H1 (cell line): Measurements from ENCODE around the gene GRPR. TPM values are rescaled to one million over a fixed set of nuclear protein-coding genes. Genes with fewer than 3 reads are reported as not detected.

Source experiments
- CTCF ChIA-PET: fragments of 300-600 bp; sonication (Branson Sonifier 250); formaldehyde crosslinking; loops from one replicate; lab custom pipeline; 2021; ENCODE audit not compliant: partially characterized antibody; lab: Charles Lee
- POLR2A ChIA-PET: fragments of 300-600 bp; sonication (Branson Sonifier 250); formaldehyde crosslinking; loops from one replicate; lab custom pipeline; 2021; ENCODE audit warnings: inconsistent platforms; ENCODE audit not compliant: partially characterized antibody; lab: Charles Lee
- DNase-seq, 2 experiments: peaks; one replicate each; pipeline versions ENCODE4 v3.0.0 to v3.0.0-alpha.2; 2010 to 2022; ENCODE audit warnings: low spot score in 2 of 2, low read depth in 1 of 2, mixed read lengths in 1 of 2
- FAIRE-seq: peaks from 2 replicates; lab custom pipeline; 2011; peaks lifted over from hg19 to GRCh38; lab: Jason Lieb, UNC
- H2AFZ ChIP-seq: 2 replicates; pipeline ENCODE4 v1.8.1; 2012; ENCODE audit warnings: low read length, inconsistent platforms
- H2AK5ac ChIP-seq: 2 replicates; pipeline ENCODE4 v1.6.1; 2013; ENCODE audit warnings: low read depth, low read length
- H2BK120ac ChIP-seq: replicated peaks from 2 replicates; pipeline ENCODE3; 2013; ENCODE audit warnings: low read depth, low read length, inconsistent platforms
- H2BK12ac ChIP-seq: 2 replicates; pipeline ENCODE4 v1.6.1; 2013; ENCODE audit warnings: low read depth, low read length
- H2BK15ac ChIP-seq: 2 replicates; pipeline ENCODE4 v1.6.1; 2013; ENCODE audit warnings: low read length
- H2BK20ac ChIP-seq: 2 replicates; pipeline ENCODE4 v1.6.1; 2013; ENCODE audit warnings: low read length
- H2BK5ac ChIP-seq: 2 replicates; pipeline ENCODE4 v1.6.1; 2013; ENCODE audit warnings: low read depth, low read length
- H3K14ac ChIP-seq: 2 replicates; pipeline ENCODE4 v1.6.1; 2013; ENCODE audit warnings: inconsistent platforms; ENCODE audit not compliant: insufficient read length
- H3K18ac ChIP-seq: 2 replicates; pipeline ENCODE4 v1.6.1; 2013; ENCODE audit warnings: low read length; ENCODE audit errors: extremely low read depth
- H3K23ac ChIP-seq: 2 replicates; pipeline ENCODE4 v1.6.1; 2013; ENCODE audit warnings: inconsistent platforms; ENCODE audit not compliant: insufficient read length
- H3K23me2 ChIP-seq: 2 replicates; pipeline ENCODE4 v1.6.1; 2013; ENCODE audit warnings: low read depth, low read length
- H3K27ac ChIP-seq: 2 replicates; pipeline ENCODE4 v1.6.1; 2011; ENCODE audit warnings: low read depth, low read length, inconsistent platforms
- H3K27me3 ChIP-seq, 4 experiments: replicated peaks in 1 of 4; 1 replicate in 1 of 4; 2 replicates in 3 of 4; pipeline versions ENCODE4 v1.6.1 to v1.8.1; 2011 to 2013; ENCODE audit warnings: low read length in 3 of 4, mild to moderate bottlenecking in 3 of 4, inconsistent platforms in 2 of 4, mixed read lengths in 2 of 4, moderate library complexity in 1 of 4; ENCODE audit not compliant: control insufficient read depth in 3 of 4, insufficient read depth in 3 of 4; ENCODE audit errors: extremely low read depth in 1 of 4
- H3K36me3 ChIP-seq, 4 experiments: 2 replicates each; pipeline versions ENCODE4 v1.6.1 to v1.8.1; 2011 to 2013; ENCODE audit warnings: mild to moderate bottlenecking in 4 of 4, low read length in 3 of 4, moderate library complexity in 2 of 4, control low read depth in 1 of 4, inconsistent platforms in 1 of 4; ENCODE audit not compliant: insufficient read depth in 4 of 4, control insufficient read depth in 2 of 4
- H3K4ac ChIP-seq: replicated peaks from 2 replicates; pipeline ENCODE3; 2013; ENCODE audit warnings: low read length, low read depth, mixed read lengths, inconsistent platforms; ENCODE audit not compliant: insufficient read length
- H3K4me1 ChIP-seq, 4 experiments: replicated peaks in 1 of 4; 1 replicate in 1 of 4; 2 replicates in 3 of 4; pipeline versions ENCODE4 v1.6.1 to v1.8.1; 2011 to 2013; ENCODE audit warnings: low read length in 3 of 4, inconsistent platforms in 2 of 4, mixed read lengths in 1 of 4; ENCODE audit not compliant: insufficient read depth in 4 of 4, control insufficient read depth in 3 of 4
- H3K4me2 ChIP-seq, 2 experiments: 2 replicates each; pipeline versions ENCODE4 v1.6.1 to v1.8.1; 2011 to 2013; ENCODE audit warnings: low read depth in 2 of 2, low read length in 2 of 2, control low read depth in 1 of 2, inconsistent platforms in 1 of 2, mild to moderate bottlenecking in 1 of 2; ENCODE audit not compliant: insufficient read depth in 1 of 2
- H3K4me3 ChIP-seq, 4 experiments: fragments of 200-600, 300-600 bp in 1 of 4; sonication (generic), shearing (Covaris generic), sonication (Bioruptor Twin) in 1 of 4; 2 replicates each; pipeline versions ENCODE4 v1.5.1 to v1.8.1; 2011 to 2016; ENCODE audit warnings: low read length in 4 of 4, low read depth in 3 of 4, control low read depth in 2 of 4, inconsistent platforms in 2 of 4, mild to moderate bottlenecking in 2 of 4, mixed read lengths in 1 of 4, moderate library complexity in 1 of 4; ENCODE audit not compliant: insufficient read depth in 2 of 4; ENCODE audit errors: extremely low read depth in 1 of 4
- H3K56ac ChIP-seq: replicated peaks from 2 replicates; pipeline ENCODE3; 2013; ENCODE audit warnings: low read depth, mild to moderate bottlenecking, mixed read lengths, low read length, inconsistent platforms; ENCODE audit not compliant: insufficient read length
- H3K79me1 ChIP-seq: 2 replicates; pipeline ENCODE4 v1.6.1; 2013; ENCODE audit warnings: low read depth, low read length, control low read depth
- H3K79me2 ChIP-seq, 2 experiments: 2 replicates each; pipeline versions ENCODE4 v1.6.1 to v1.8.1; 2012 to 2013; ENCODE audit warnings: low read length in 2 of 2, mild to moderate bottlenecking in 2 of 2, inconsistent platforms in 1 of 2; ENCODE audit not compliant: insufficient read depth in 2 of 2, control insufficient read depth in 1 of 2
- H3K9ac ChIP-seq, 4 experiments: replicated peaks in 1 of 4; 1 replicate in 1 of 4; 2 replicates in 3 of 4; pipeline versions ENCODE4 v1.6.1 to v1.8.1; 2011 to 2013; ENCODE audit warnings: low read depth in 3 of 4, low read length in 3 of 4, control low read depth in 2 of 4, mild to moderate bottlenecking in 2 of 4, moderate library complexity in 2 of 4, inconsistent platforms in 1 of 4; ENCODE audit errors: extremely low read depth in 1 of 4
- H3K9me3 ChIP-seq, 2 experiments: 2 replicates each; pipeline versions ENCODE4 v1.6.1 to v1.8.1; 2012 to 2013; ENCODE audit warnings: mild to moderate bottlenecking in 2 of 2, moderate library complexity in 2 of 2, control low read depth in 1 of 2, inconsistent platforms in 1 of 2, low read depth in 1 of 2, low read length in 1 of 2, mixed read lengths in 1 of 2; ENCODE audit not compliant: insufficient read depth in 2 of 2
- H4K20me1 ChIP-seq, 2 experiments: replicated peaks in 1 of 2; 2 replicates each; pipeline versions ENCODE3 to v1.8.1; 2011 to 2013; ENCODE audit warnings: inconsistent platforms in 2 of 2, low read length in 2 of 2, mild to moderate bottlenecking in 1 of 2; ENCODE audit not compliant: insufficient read depth in 2 of 2, control insufficient read depth in 1 of 2
- H4K5ac ChIP-seq: 2 replicates; pipeline ENCODE4 v1.6.1; 2013; ENCODE audit warnings: low read length, low read depth, mixed read lengths, inconsistent platforms; ENCODE audit not compliant: insufficient read length
- H4K8ac ChIP-seq: 2 replicates; pipeline ENCODE4 v1.8.0; 2013; ENCODE audit warnings: mild to moderate bottlenecking, moderate library complexity, low read length, inconsistent platforms; ENCODE audit not compliant: insufficient read depth; ENCODE audit errors: extremely low read depth
- H4K91ac ChIP-seq: replicated peaks from 2 replicates; pipeline ENCODE3; 2013; ENCODE audit warnings: low read length, mixed read lengths, inconsistent platforms; ENCODE audit not compliant: insufficient read length
- BACH1 ChIP-seq: IDR thresholded peaks from 2 replicates; pipeline ENCODE4 v1.6.1; 2012; ENCODE audit warnings: low read length, improper control_type of control experiment
- BRCA1 ChIP-seq: IDR thresholded peaks from 2 replicates; pipeline ENCODE4 v1.6.1; 2012; ENCODE audit warnings: low read depth, low read length, improper control_type of control experiment
- EP300 ChIP-seq, 2 experiments: IDR thresholded peaks; 1 replicate in 1 of 2; 2 replicates in 1 of 2; pipeline ENCODE4 v1.6.1; 2011 to 2012; ENCODE audit warnings: low read depth in 2 of 2, low read length in 2 of 2, mild to moderate bottlenecking in 2 of 2, borderline replicate concordance in 1 of 2, inconsistent platforms in 1 of 2, moderate library complexity in 1 of 2
- HDAC2 ChIP-seq, 2 experiments: fragments of 300-600 bp in 1 of 2; sonication (generic) in 1 of 2; IDR thresholded peaks; 2 replicates each; pipeline ENCODE4 v1.6.1; 2011 to 2012; ENCODE audit warnings: low read depth in 2 of 2, low read length in 2 of 2, mild to moderate bottlenecking in 2 of 2, moderate library complexity in 2 of 2, borderline replicate concordance in 1 of 2, inconsistent platforms in 1 of 2
- NRF1 ChIP-seq: IDR thresholded peaks from 2 replicates; pipeline ENCODE4 v1.6.1; 2011; ENCODE audit warnings: mild to moderate bottlenecking, low read depth, low read length, improper control_type of control experiment
- POLR2A ChIP-seq, 2 experiments: IDR thresholded peaks; 1 replicate in 1 of 2; 2 replicates in 1 of 2; pipeline ENCODE4 v1.6.1; 2011; ENCODE audit warnings: low read depth in 2 of 2, low read length in 2 of 2, mild to moderate bottlenecking in 2 of 2; ENCODE audit errors: control extremely low read depth in 1 of 2
- SRF ChIP-seq: IDR thresholded peaks from 2 replicates; pipeline ENCODE4 v1.6.1; 2011; ENCODE audit warnings: mild to moderate bottlenecking, low read depth, low read length, moderate library complexity
- SUZ12 ChIP-seq: fragments of 200-600 bp; sonication (generic); IDR thresholded peaks from 2 replicates; pipeline ENCODE4 v1.6.1; 2012; ENCODE audit warnings: mild to moderate bottlenecking, inconsistent platforms, low read length, moderate library complexity, mixed read lengths
- TAF7 ChIP-seq: optimal IDR thresholded peaks from 2 replicates; pipeline ENCODE3; 2011; ENCODE audit warnings: low read depth, mild to moderate bottlenecking, inconsistent platforms, low read length, moderate library complexity, borderline replicate concordance
- TCF12 ChIP-seq: IDR thresholded peaks from 2 replicates; pipeline ENCODE4 v1.6.1; 2011; ENCODE audit warnings: low read depth, mild to moderate bottlenecking, low read length
- WGBS, 2 experiments: shearing (Covaris generic) in 1 of 2; methylation state at CpG; one replicate each; pipeline versions ENCODE4 v1.1.6 to v1.1.7; 2013 to 2015; ENCODE audit warnings: low lambda C conversion rate in 2 of 2, mixed read lengths in 2 of 2, inconsistent platforms in 1 of 2, low coverage in 1 of 2, missing lambda C conversion rate in 1 of 2; ENCODE audit not compliant: insufficient replicate concordance in 2 of 2, insufficient coverage in 1 of 2, insufficient read length in 1 of 2; ENCODE audit errors: extremely low coverage in 1 of 2, missing lambda C conversion rate in 1 of 2; 5-methylcytosine and 5-hydroxymethylcytosine counted together
- polyA plus RNA-seq, 7 experiments: library from polyadenylated mRNA; depleted of rRNA in 3 of 7; stranded (reverse) in 5 of 7; unstranded in 2 of 7; fragments of >200 nt in 5 of 7; fragments of 200-250 nt in 2 of 7; gene quantifications; 1 replicate in 5 of 7; 2 replicates in 1 of 7; 4 replicates in 1 of 7; pipeline versions ENCODE4 v1.2.1 to v1.2.3, GENCODE V29; 2011 to 2013; ENCODE audit warnings: missing spikeins in 2 of 7, mixed read lengths in 2 of 7
- total RNA-seq: library from RNA; stranded (reverse); fragmentation: NEBNext Ultra II Directional; extraction: Animal tissue kit (Norgen Biotek cat#: 25700); gene quantifications from 2 replicates; pipeline ENCODE4 v1.2.1, GENCODE V29; 2021

GRPR gene
- total and polyA plus RNA-seq, 2 of the 8 experiments (the other 6 are each of a cell fraction or from before 2014, with no cell fraction given), result 18.6 to 78.4 TPM

- FAIRE-seq (no peak), DNase-seq (no peak)
- H3K14ac ChIP-seq, result no peak overlapping the region
- H2BK15ac ChIP-seq, result no peak overlapping the region
- H3K4me2 ChIP-seq, result no peak overlapping the region
- WGBS, 2 experiments, result 96% methylated on average over 2 of the region's 2 CpGs; no CpG with 5 or more reads in 1 of the 2 experiments
- no peaks in the 10 kb centered on the region for H3K9me3 ChIP-seq
- no peak overlapping the region for H2BK20ac ChIP-seq
- H3K36me3 ChIP-seq, result no peaks in the 10 kb centered on the region
- no peak overlapping the region for H2BK5ac ChIP-seq
- no peak overlapping the region for H2AK5ac ChIP-seq
- H3K56ac ChIP-seq, result no peak overlapping the region
- no peaks in the 10 kb centered on the region for H3K27me3 ChIP-seq
- no peak overlapping the region for H4K91ac ChIP-seq
- ChIA-PET CTCF (interaction anchor here (0.7 kb wide), 1 partner anchor 36 kb away, joined by 3 read pairs; no protein-coding TSS in a partner anchor), POLR2A (no interaction called here)
- H4K8ac ChIP-seq, result no peak overlapping the region
- H4K20me1 ChIP-seq, result no peaks in the 10 kb centered on the region
- H2AFZ ChIP-seq, result no peak overlapping the region; the same call in 1 of the 2 replicates
- H4K5ac ChIP-seq, result no peak overlapping the region
- peaks cover 0 to 3% (median 0%) of the 10 kb centered on the region in 4 experiments; a peak in 1 of 7 replicates for H3K4me1 ChIP-seq
- H3K9ac ChIP-seq, result no peak overlapping the region
- no peak overlapping the region for H3K4ac ChIP-seq
- no peak overlapping the region for H2BK12ac ChIP-seq
- H2BK120ac ChIP-seq, result no peak overlapping the region
- no peak overlapping the region for H3K4me3 ChIP-seq
- no peak overlapping the region for H3K27ac ChIP-seq
- TF ChIP-seq HDAC2 (IDR thresholded peaks at IDR 0.05; ENCODE audit: borderline replicate concordance in 1 of 2, low read depth in 2 of 2, low read length in 2 of 2), result no peak
- TF ChIP-seq SUZ12, result no peak
- TF ChIP-seq POLR2A (IDR thresholded peaks at IDR 0.05; ENCODE audit: control extremely low read depth in 1 of 2, low read depth in 2 of 2, low read length in 2 of 2), result no peak
- no peak for TF ChIP-seq TCF12
- no peak for TF ChIP-seq SRF
- TF ChIP-seq NRF1, result no peak
- no peak for TF ChIP-seq BACH1
- no peak for TF ChIP-seq EP300 (IDR thresholded peaks at IDR 0.05; ENCODE audit: borderline replicate concordance in 1 of 2, low read depth in 2 of 2, low read length in 2 of 2)
- TF ChIP-seq BRCA1, result no peak
- no peak for TF ChIP-seq TAF7
- no peaks in the 10 kb centered on the region for H3K79me1 ChIP-seq
- no peak overlapping the region for H3K18ac ChIP-seq
- no peak overlapping the region for H3K23ac ChIP-seq
- H3K79me2 ChIP-seq, result no peaks in the 10 kb centered on the region
- no peaks in the 10 kb centered on the region for H3K23me2 ChIP-seq
These were observed 45.6 kb upstream of the GRPR start for GRCh38 chrX:16077811-16078210.
